Regular cardiac myocyte (primary cell): ENCODE measurements around the gene CTNND2. TPM values are rescaled to one million over a fixed set of nuclear protein-coding genes. Genes with fewer than 3 reads are reported as not detected.

Experiments used
- total RNA-seq: library from RNA; depleted of rRNA; stranded (reverse); fragments of >200 nt; gene quantifications from 2 replicates; pipeline ENCODE4 v1.2.3, GENCODE V29; 2014

CTNND2 gene, protein sequence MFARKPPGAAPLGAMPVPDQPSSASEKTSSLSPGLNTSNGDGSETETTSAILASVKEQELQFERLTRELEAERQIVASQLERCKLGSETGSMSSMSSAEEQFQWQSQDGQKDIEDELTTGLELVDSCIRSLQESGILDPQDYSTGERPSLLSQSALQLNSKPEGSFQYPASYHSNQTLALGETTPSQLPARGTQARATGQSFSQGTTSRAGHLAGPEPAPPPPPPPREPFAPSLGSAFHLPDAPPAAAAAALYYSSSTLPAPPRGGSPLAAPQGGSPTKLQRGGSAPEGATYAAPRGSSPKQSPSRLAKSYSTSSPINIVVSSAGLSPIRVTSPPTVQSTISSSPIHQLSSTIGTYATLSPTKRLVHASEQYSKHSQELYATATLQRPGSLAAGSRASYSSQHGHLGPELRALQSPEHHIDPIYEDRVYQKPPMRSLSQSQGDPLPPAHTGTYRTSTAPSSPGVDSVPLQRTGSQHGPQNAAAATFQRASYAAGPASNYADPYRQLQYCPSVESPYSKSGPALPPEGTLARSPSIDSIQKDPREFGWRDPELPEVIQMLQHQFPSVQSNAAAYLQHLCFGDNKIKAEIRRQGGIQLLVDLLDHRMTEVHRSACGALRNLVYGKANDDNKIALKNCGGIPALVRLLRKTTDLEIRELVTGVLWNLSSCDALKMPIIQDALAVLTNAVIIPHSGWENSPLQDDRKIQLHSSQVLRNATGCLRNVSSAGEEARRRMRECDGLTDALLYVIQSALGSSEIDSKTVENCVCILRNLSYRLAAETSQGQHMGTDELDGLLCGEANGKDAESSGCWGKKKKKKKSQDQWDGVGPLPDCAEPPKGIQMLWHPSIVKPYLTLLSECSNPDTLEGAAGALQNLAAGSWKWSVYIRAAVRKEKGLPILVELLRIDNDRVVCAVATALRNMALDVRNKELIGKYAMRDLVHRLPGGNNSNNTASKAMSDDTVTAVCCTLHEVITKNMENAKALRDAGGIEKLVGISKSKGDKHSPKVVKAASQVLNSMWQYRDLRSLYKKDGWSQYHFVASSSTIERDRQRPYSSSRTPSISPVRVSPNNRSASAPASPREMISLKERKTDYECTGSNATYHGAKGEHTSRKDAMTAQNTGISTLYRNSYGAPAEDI (N-terminal part only)
- total RNA-seq: not detected in 2 replicates

DNA sequence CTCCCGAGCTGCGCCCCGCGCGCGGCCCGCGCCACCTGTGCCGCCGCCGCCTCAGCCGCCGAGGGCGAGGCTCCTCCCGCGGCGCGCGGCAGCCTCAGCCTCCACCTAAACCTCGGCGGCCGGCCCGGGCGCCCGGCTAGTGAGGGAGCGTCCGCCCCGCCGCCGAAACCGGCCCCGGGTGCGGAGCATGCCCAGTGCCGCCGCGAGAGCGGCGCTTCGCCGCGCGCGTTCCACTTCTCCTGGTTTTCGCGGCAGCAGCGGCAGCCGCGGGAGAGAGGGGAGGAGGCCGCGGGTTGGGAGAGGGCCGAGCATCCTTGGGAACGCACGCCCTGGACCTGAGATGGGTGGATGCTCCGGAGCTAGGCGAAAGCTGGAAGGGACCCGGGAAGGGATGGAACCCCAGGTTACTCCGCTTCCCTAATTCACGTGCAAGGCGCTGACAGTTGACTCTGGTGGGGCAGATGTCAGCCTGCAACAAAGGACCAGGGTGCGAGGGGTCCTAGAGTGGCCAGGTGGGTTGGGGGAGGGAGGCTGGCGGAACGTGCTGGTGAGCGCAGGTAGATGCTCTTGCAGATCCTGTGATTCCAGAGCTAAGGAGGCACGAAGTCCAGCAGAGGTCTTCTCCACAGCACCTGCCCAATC, at the start of gene CTNND2:
TSS of gene CTNND2 (minus strand) at position 182 of the 642 bp plus-strand sequence. CDS start 593 bp downstream, outside the sequence.

